ENCODE results near the gene CATSPERD. TPM values are rescaled to one million over a fixed set of nuclear protein-coding genes. Genes with fewer than 3 reads are reported as not detected.

CATSPERD gene
- total and polyA plus RNA-seq, 9 of the 15 experiments (the other 6 are each of a cell fraction or from before 2014, with no cell fraction given), result not detected

DNA sequence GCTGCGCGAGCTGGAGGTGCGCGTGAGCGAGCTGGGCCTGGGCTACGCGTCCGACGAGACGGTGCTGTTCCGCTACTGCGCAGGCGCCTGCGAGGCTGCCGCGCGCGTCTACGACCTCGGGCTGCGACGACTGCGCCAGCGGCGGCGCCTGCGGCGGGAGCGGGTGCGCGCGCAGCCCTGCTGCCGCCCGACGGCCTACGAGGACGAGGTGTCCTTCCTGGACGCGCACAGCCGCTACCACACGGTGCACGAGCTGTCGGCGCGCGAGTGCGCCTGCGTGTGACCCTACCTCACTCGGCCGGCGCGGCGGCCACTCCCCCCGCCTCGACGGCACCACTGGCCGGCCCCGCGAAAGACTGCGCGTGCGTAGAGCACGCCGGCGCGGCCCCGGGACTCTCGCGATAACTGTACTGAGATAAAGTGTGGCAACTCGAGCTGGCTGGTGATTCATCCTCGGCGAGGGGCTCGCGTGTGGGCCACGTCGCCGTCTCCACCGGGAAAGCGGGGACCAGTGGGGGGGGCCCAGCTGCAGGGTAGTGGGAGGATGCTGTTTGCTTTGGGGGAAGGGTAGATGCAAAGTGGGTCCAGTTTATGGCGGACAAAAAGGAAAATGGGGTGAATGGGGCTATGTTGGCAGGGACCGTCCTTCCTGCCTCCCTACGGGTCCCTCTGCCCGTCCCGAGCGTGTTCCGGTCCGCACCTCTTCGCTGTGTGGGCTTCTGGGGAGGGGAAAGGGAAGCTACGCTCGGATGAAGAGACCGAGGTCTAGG is 107.6 kb downstream of the CATSPERD start (continued):
- TF ChIP-seq, protein P1, sequence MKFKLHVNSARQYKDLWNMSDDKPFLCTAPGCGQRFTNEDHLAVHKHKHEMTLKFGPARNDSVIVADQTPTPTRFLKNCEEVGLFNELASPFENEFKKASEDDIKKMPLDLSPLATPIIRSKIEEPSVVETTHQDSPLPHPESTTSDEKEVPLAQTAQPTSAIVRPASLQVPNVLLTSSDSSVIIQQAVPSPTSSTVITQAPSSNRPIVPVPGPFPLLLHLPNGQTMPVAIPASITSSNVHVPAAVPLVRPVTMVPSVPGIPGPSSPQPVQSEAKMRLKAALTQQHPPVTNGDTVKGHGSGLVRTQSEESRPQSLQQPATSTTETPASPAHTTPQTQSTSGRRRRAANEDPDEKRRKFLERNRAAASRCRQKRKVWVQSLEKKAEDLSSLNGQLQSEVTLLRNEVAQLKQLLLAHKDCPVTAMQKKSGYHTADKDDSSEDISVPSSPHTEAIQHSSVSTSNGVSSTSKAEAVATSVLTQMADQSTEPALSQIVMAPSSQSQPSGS (CRISPR knock-in tag; IDR thresholded peaks at IDR 0.05), result no peak
- TF ChIP-seq NEUROD1 (IDR thresholded peaks at IDR 0.05; ENCODE audit: borderline replicate concordance, low read depth, low read length, partially characterized antibody), result no peak
- TF ChIP-seq NCOA6 (IDR thresholded peaks at IDR 0.05), result peak; percentile 99
- 0 out of 2 replicates have a peak, but pooled peaks have one; percentile 29 for TF ChIP-seq ZNF75A (CRISPR knock-in tag; IDR thresholded peaks at IDR 0.05)
- TF ChIP-seq RBFOX2 (IDR thresholded peaks at IDR 0.05; ENCODE audit: low read depth, low read length), result peak; percentile 100
- TF ChIP-seq NELFE (IDR thresholded peaks at IDR 0.05; ENCODE audit: insufficient read depth, insufficient read length), result no peak
- no peak for TF ChIP-seq NR4A1 (CRISPR knock-in tag; IDR thresholded peaks at IDR 0.05)
- TF ChIP-seq NR4A1 (tag; IDR thresholded peaks at IDR 0.05), result peak; percentile 20; the same call in 1 of the 2 replicates
- TF ChIP-seq, protein P2, sequence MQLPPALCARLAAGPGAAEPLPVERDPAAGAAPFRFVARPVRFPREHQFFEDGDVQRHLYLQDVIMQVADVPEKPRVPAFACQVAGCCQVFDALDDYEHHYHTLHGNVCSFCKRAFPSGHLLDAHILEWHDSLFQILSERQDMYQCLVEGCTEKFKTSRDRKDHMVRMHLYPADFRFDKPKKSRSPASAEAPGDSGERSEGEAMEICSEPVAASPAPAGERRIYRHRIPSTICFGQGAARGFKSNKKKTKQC (CRISPR knock-in tag; IDR thresholded peaks at IDR 0.05), result peak; percentile 76
- no peak for TF ChIP-seq PURB (CRISPR knock-in tag; IDR thresholded peaks at IDR 0.05; ENCODE audit: low read depth)
- TF ChIP-seq ZSCAN32 (CRISPR knock-in tag; IDR thresholded peaks at IDR 0.05), result no peak
- TF ChIP-seq KDM4B (IDR thresholded peaks at IDR 0.05; ENCODE audit: borderline replicate concordance in 2 of 2, low read depth in 1 of 2), result no peak; a peak in 1 of 4 replicates
- TF ChIP-seq ZNF184 (CRISPR knock-in tag; IDR thresholded peaks at IDR 0.05), result no peak

Other genes with a start within 250 kb of the CATSPERD start
Only the 7 nearest of the 16 such genes appear.
- gene MICOS13, start 40.1 kb upstream of the CATSPERD start, total RNA-seq (2014; rRNA removed), result 220 and 383 TPM in 2 replicates
- 19.1 and 24.6 TPM in 2 replicates for gene MICOS13, start 40.1 kb upstream of the CATSPERD start, total RNA-seq (2014; rRNA removed; fragmentation: Illumina TruSeq; extraction: Trizol)
- gene MICOS13, start 40.1 kb upstream of the CATSPERD start, total RNA-seq (2015; rRNA removed; fragmentation: Illumina TruSeq; extraction: Trizol), result 94.0 and 105 TPM in 2 replicates
- gene MICOS13, start 40.1 kb upstream of the CATSPERD start, total RNA-seq (2021), result 95.4 and 113 TPM in 2 replicates
- gene MICOS13, start 40.1 kb upstream of the CATSPERD start, polyA plus RNA-seq (2011; rRNA removed), result 32.1 and 42.6 TPM in 2 replicates
- gene MICOS13, start 40.1 kb upstream of the CATSPERD start, polyA plus RNA-seq (2014; fragmentation: Illumina TruSeq; extraction: Trizol), result 41.2 and 69.4 TPM in 2 replicates
- gene MICOS13, start 40.1 kb upstream of the CATSPERD start, polyA plus RNA-seq (2014; fragmentation: Nextera tagmentation; extraction: Ambion mirVana), result 10 to 100 TPM; 15.5 to 49.4 TPM
- 124 and 202 TPM in 2 replicates for gene MICOS13, start 40.1 kb upstream of the CATSPERD start, polyA plus RNA-seq (2014; rRNA removed)
- 4.9 and 7.7 TPM in 2 replicates for gene HSD11B1L, start 39.6 kb upstream of the CATSPERD start, total RNA-seq (2014; rRNA removed)
- gene HSD11B1L, start 39.6 kb upstream of the CATSPERD start, total RNA-seq (2014; rRNA removed; fragmentation: Illumina TruSeq; extraction: Trizol), result 1.2 and 1.4 TPM in 2 replicates
- 2.0 and 2.3 TPM in 2 replicates for gene HSD11B1L, start 39.6 kb upstream of the CATSPERD start, total RNA-seq (2015; rRNA removed; fragmentation: Illumina TruSeq; extraction: Trizol)
- 3.6 and 4.3 TPM in 2 replicates for gene HSD11B1L, start 39.6 kb upstream of the CATSPERD start, total RNA-seq (2021)
- 2.3 and 3.1 TPM in 2 replicates for gene HSD11B1L, start 39.6 kb upstream of the CATSPERD start, polyA plus RNA-seq (2011; rRNA removed)
- 1.7 and 2.2 TPM in 2 replicates for gene HSD11B1L, start 39.6 kb upstream of the CATSPERD start, polyA plus RNA-seq (2014; fragmentation: Illumina TruSeq; extraction: Trizol)
- gene HSD11B1L, start 39.6 kb upstream of the CATSPERD start, polyA plus RNA-seq (2014; fragmentation: Nextera tagmentation; extraction: Ambion mirVana), result under 1 TPM; 0.31 to 0.36 TPM
- 4.7 and 6.3 TPM in 2 replicates for gene HSD11B1L, start 39.6 kb upstream of the CATSPERD start, polyA plus RNA-seq (2014; rRNA removed)
- 2,132 and 2,298 TPM in 2 replicates for gene RPL36, start 30.3 kb upstream of the CATSPERD start, total RNA-seq (2014; rRNA removed)
- gene RPL36, start 30.3 kb upstream of the CATSPERD start, total RNA-seq (2014; rRNA removed; fragmentation: Illumina TruSeq; extraction: Trizol), result 392 and 590 TPM in 2 replicates
- gene RPL36, start 30.3 kb upstream of the CATSPERD start, total RNA-seq (2015; rRNA removed; fragmentation: Illumina TruSeq; extraction: Trizol), result 1,406 and 1,507 TPM in 2 replicates
- 1,327 and 1,377 TPM in 2 replicates for gene RPL36, start 30.3 kb upstream of the CATSPERD start, total RNA-seq (2021)
- gene RPL36, start 30.3 kb upstream of the CATSPERD start, polyA plus RNA-seq (2011; rRNA removed), result 695 and 1,029 TPM in 2 replicates
- gene RPL36, start 30.3 kb upstream of the CATSPERD start, polyA plus RNA-seq (2014; fragmentation: Illumina TruSeq; extraction: Trizol), result 350 and 728 TPM in 2 replicates
- 1,000 to 10,000 TPM; 3,132 to 3,412 TPM for gene RPL36, start 30.3 kb upstream of the CATSPERD start, polyA plus RNA-seq (2014; fragmentation: Nextera tagmentation; extraction: Ambion mirVana)
- 1,530 and 1,653 TPM in 2 replicates for gene RPL36, start 30.3 kb upstream of the CATSPERD start, polyA plus RNA-seq (2014; rRNA removed)
- 202 and 214 TPM in 2 replicates for gene LONP1, start 491 bp upstream of the CATSPERD start, total RNA-seq (2014; rRNA removed)
- 26.9 and 37.3 TPM in 2 replicates for gene LONP1, start 491 bp upstream of the CATSPERD start, total RNA-seq (2014; rRNA removed; fragmentation: Illumina TruSeq; extraction: Trizol)
- gene LONP1, start 491 bp upstream of the CATSPERD start, total RNA-seq (2015; rRNA removed; fragmentation: Illumina TruSeq; extraction: Trizol), result 89.1 and 89.8 TPM in 2 replicates
- gene LONP1, start 491 bp upstream of the CATSPERD start, total RNA-seq (2021), result 207 and 238 TPM in 2 replicates
- gene LONP1, start 491 bp upstream of the CATSPERD start, polyA plus RNA-seq (2011; rRNA removed), result 84.5 and 110 TPM in 2 replicates
- gene LONP1, start 491 bp upstream of the CATSPERD start, polyA plus RNA-seq (2014; fragmentation: Illumina TruSeq; extraction: Trizol), result 76.5 and 160 TPM in 2 replicates
- 1 to 10 TPM; 1.1 to 3.7 TPM for gene LONP1, start 491 bp upstream of the CATSPERD start, polyA plus RNA-seq (2014; fragmentation: Nextera tagmentation; extraction: Ambion mirVana)
- gene LONP1, start 491 bp upstream of the CATSPERD start, polyA plus RNA-seq (2014; rRNA removed), result 138 and 161 TPM in 2 replicates
- gene PRR22, start 64.1 kb downstream of the CATSPERD start, total RNA-seq (2014; rRNA removed), result 5.4 and 8.0 TPM in 2 replicates
- 0.11 and 0.22 TPM in 2 replicates for gene PRR22, start 64.1 kb downstream of the CATSPERD start, total RNA-seq (2014; rRNA removed; fragmentation: Illumina TruSeq; extraction: Trizol)
- gene PRR22, start 64.1 kb downstream of the CATSPERD start, total RNA-seq (2015; rRNA removed; fragmentation: Illumina TruSeq; extraction: Trizol), result 1.9 and 2.7 TPM in 2 replicates
- gene PRR22, start 64.1 kb downstream of the CATSPERD start, total RNA-seq (2021), result 9.3 and 12.0 TPM in 2 replicates
- 1.4 and 2.2 TPM in 2 replicates for gene PRR22, start 64.1 kb downstream of the CATSPERD start, polyA plus RNA-seq (2011; rRNA removed)
- gene PRR22, start 64.1 kb downstream of the CATSPERD start, polyA plus RNA-seq (2014; fragmentation: Illumina TruSeq; extraction: Trizol), result 1.1 and 3.7 TPM in 2 replicates
- gene PRR22, start 64.1 kb downstream of the CATSPERD start, polyA plus RNA-seq (2014; fragmentation: Nextera tagmentation; extraction: Ambion mirVana), result under 1 TPM in 1 of 2 experiments, not detected in 1; 0.03 TPM
- 8.5 and 8.9 TPM in 2 replicates for gene PRR22, start 64.1 kb downstream of the CATSPERD start, polyA plus RNA-seq (2014; rRNA removed)
- gene DUS3L, start 70.5 kb downstream of the CATSPERD start, total RNA-seq (2014; rRNA removed), result 102 and 107 TPM in 2 replicates
- 19.0 and 19.5 TPM in 2 replicates for gene DUS3L, start 70.5 kb downstream of the CATSPERD start, total RNA-seq (2014; rRNA removed; fragmentation: Illumina TruSeq; extraction: Trizol)
- 77.5 and 86.8 TPM in 2 replicates for gene DUS3L, start 70.5 kb downstream of the CATSPERD start, total RNA-seq (2015; rRNA removed; fragmentation: Illumina TruSeq; extraction: Trizol)
- gene DUS3L, start 70.5 kb downstream of the CATSPERD start, total RNA-seq (2021), result 97.0 and 102 TPM in 2 replicates
- gene DUS3L, start 70.5 kb downstream of the CATSPERD start, polyA plus RNA-seq (2011; rRNA removed), result 27.3 and 37.0 TPM in 2 replicates
- 81.0 and 83.7 TPM in 2 replicates for gene DUS3L, start 70.5 kb downstream of the CATSPERD start, polyA plus RNA-seq (2014; fragmentation: Illumina TruSeq; extraction: Trizol)
- 1 to 10 TPM; 1.7 to 2.1 TPM for gene DUS3L, start 70.5 kb downstream of the CATSPERD start, polyA plus RNA-seq (2014; fragmentation: Nextera tagmentation; extraction: Ambion mirVana)
- gene DUS3L, start 70.5 kb downstream of the CATSPERD start, polyA plus RNA-seq (2014; rRNA removed), result 80.7 and 87.8 TPM in 2 replicates
- gene NRTN, start 84.4 kb downstream of the CATSPERD start, total RNA-seq (2014; rRNA removed), result 7.3 and 8.1 TPM in 2 replicates
- 0.62 and 0.70 TPM in 2 replicates for gene NRTN, start 84.4 kb downstream of the CATSPERD start, total RNA-seq (2014; rRNA removed; fragmentation: Illumina TruSeq; extraction: Trizol)
- gene NRTN, start 84.4 kb downstream of the CATSPERD start, total RNA-seq (2015; rRNA removed; fragmentation: Illumina TruSeq; extraction: Trizol), result 1.6 TPM in 2 replicates
- 5.3 and 7.8 TPM in 2 replicates for gene NRTN, start 84.4 kb downstream of the CATSPERD start, total RNA-seq (2021)
- gene NRTN, start 84.4 kb downstream of the CATSPERD start, polyA plus RNA-seq (2011; rRNA removed), result 1.1 and 2.2 TPM in 2 replicates
- gene NRTN, start 84.4 kb downstream of the CATSPERD start, polyA plus RNA-seq (2014; fragmentation: Illumina TruSeq; extraction: Trizol), result 1.6 and 3.3 TPM in 2 replicates
- gene NRTN, start 84.4 kb downstream of the CATSPERD start, polyA plus RNA-seq (2014; fragmentation: Nextera tagmentation; extraction: Ambion mirVana), result not detected
- gene NRTN, start 84.4 kb downstream of the CATSPERD start, polyA plus RNA-seq (2014; rRNA removed), result 2.4 and 4.0 TPM in 2 replicates

Measured in K562 (cell line).